Measurements from ENCODE around the gene EXOC4.

The EXOC4 gene

DNA sequence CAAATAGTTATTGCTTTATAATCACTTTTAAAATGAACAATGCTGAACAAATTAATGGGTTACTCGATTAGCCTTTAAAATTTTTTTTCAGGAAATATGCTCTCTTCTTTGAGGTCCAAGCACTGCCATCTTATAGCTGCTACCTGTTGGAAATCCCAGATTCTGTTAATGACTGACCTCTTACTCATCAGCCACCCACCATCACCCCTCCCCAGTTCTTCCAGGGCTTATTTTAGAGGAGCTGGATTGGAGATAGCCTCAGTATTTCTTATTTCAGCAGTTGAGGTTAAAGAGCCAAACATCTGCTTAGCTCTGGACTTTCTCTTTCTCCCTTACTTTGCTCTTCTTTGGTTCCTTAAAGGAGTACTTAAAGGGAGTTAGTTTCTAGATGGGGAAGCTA, 420.0 kb downstream of the EXOC4 start:
- no peak for DNase-seq (ENCODE audit: low read depth in 2 of 2)

DNA sequence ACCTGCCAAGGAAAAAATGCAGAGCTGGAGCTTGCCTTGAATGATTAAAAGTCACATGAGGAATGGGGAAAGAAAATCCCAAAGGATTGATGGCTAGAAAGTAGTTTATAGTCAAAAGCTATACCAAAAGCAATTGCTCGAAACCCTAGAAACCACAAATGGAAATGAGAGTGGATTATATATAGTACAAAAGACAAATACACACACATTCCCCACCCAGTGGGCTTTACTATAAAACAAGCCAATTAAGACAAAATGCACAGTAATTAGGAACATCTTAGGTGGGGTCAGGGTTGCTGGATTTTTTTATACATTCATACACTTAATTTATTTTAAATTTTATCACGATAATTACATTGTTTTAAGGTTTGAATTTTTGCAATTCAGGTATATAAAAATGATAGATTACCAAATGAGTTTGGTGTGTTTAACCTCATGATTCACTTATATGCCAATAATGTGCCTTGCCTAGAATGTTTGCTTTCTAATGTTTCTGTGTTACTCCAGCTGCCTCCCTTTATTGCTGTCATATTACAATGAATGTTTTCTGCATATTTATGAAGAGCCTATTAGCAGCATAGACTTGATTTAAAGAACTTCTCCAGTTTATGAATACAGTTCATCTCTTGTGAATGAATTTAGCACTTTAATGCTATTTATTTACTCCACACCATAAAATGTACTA, 421.3 kb downstream of the EXOC4 start:
- no peak for DNase-seq (ENCODE audit: low read depth in 2 of 2)

DNA sequence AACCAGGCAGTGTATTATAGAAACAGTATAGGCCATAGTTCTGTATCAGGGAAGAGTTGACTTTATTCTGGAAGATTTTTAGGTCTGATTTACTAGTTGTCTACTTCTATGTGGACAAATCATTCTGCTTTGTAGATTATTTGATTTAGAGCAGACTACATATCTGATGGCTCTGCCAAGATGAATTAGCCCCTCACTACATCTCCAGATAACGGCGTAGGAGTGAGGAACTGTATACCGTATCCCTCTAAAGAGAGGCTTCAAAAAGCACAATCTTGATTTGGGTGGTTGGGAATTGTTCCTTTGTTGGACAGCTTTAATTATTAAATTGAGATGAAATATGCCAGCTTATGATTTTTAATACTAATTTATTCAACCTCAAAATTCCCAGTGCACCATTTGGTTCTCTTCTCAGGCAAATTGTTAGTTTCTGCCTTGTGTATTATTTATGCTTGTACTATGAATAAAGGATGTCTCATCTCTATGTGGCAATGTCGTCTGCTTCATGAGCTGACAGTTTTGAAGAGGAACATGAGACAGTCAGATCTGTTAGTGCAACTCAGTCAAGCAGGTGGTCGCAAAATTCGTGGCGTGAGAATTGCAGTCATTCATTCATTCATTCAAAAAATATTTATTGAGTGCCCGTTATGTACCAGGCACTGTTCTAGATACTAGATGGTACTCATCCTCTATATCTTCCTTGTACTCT, 422.8 kb downstream of the EXOC4 start:
- no peak for DNase-seq (ENCODE audit: low read depth in 2 of 2)

DNA sequence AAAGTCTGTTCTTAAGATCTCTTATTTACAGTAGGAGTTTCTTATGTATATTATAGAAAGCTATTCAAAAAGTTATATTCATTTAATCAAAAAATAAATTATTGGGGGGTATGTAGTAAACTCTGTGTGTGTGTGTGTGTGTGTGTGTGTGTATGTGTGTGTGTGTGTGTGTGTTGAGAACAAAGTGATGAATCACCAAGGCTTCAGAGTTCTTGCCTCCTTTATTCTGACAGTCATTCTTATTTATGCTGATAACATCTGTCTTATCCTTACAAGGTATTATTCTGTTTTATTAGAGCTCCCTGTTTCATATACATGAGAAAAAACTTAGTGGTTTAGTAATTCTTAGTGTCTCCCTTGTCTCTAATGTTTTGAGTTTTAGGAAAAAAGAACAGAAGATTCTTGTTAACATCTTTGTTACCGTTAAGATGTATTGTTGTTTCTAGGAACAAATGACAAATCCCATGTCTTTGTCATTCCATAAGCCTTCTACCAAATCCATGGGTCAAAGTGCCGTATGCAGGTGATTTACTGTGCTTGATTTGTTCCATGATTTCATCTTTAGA, 424.0 kb downstream of the EXOC4 start:
- DNase-seq (ENCODE audit: low read depth in 2 of 2): no peak

DNA sequence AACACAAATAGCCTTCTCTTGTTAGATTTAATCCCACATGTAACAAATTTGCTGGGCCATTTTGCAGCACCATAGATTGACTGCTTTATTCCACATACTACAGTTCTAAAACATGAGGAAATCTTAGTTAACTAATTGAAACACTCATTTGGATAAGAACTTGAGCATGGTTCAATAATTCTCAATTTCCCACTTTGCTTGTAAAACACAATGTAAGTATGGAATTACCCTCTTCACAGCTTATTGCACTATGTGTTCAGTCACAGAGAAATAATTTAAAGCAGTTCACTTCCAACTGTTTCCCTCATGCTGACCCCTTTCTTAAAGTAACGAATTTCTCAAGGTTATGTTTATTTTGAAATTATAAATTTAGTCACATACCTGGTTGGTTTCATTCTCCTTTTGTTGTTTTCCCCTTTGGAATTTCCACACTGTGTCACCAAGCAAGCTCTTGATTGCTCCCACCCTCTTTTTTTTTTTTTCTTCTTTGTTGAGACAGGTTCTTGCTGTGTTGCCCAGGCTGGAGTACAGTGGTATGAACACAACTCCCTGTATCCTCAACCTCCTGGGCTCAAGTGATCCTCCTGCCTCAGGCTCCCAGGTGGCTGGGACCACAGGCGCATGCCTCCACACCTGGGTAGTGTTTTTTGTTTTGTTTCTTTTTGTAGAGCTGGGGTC, 425.4 kb downstream of the EXOC4 start:
- DNase-seq (ENCODE audit: low read depth in 2 of 2): no peak

GRCh38 chr7:133679977-133680376, 427.1 kb downstream of the EXOC4 start:
- no peak for DNase-seq (ENCODE audit: low read depth in 2 of 2)

DNA sequence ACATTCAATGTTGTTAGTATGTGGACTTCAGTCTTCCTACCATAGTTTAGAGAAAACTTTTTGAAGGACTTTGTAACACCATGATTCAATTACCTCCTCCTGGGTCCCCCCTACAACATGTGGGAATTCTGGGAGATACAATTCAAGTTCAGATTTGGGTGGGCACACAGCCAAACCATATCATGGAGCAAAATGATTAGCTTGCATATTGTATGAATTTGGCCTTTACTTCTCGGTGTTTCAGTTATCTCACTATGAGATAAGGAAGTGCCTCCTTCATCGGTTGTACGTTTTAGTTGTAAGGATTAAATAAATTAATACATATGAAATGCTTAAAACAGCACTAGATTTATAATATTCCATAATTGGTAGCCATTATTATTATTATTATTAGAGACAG, 428.7 kb downstream of the EXOC4 start:
- no peak for DNase-seq (ENCODE audit: low read depth in 2 of 2)

- DNase-seq (ENCODE audit: low read depth in 2 of 2): no peak
Measured at GRCh38 chr7:133682364-133683181, 429.7 kb downstream of the EXOC4 start.

DNA sequence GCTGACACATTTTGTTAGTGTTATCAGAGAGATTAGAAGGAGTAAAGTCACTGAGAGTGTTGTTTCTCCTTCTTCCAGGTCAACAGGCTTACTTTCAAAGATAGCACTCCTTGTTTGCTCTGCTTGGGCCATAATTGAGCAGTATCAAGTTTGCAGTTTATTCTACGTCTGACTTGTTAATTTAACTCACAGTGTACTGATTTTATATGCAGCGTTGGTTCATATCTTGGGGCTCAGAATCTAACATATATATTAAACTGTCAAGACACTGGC, 430.2 kb downstream of the EXOC4 start:
- no peak for DNase-seq (ENCODE audit: low read depth in 2 of 2)

- DNase-seq (ENCODE audit: low read depth in 2 of 2): no peak
Measured at GRCh38 chr7:133688483-133689239, 435.8 kb downstream of the EXOC4 start.

DNA sequence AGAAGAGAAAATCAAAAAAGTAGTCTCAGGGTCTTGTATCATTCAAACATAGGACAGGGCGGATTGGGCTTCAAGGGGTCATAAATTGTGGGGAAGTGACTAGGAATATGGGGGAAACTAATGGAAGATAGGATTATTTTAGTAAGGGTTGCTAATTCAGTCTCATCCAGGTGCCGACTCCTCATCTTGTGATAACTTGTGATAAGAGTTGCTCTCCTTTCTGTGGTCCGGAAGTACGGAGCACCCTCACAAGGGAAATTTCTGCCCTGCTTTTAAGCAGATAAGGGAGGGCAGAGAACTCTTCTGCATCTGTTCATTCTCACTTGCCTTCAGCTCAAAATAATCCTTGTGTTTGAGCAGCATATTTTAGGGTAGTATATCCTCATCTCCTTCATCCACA, 437.9 kb downstream of the EXOC4 start:
- DNase-seq (ENCODE audit: low read depth in 2 of 2): no peak

DNA sequence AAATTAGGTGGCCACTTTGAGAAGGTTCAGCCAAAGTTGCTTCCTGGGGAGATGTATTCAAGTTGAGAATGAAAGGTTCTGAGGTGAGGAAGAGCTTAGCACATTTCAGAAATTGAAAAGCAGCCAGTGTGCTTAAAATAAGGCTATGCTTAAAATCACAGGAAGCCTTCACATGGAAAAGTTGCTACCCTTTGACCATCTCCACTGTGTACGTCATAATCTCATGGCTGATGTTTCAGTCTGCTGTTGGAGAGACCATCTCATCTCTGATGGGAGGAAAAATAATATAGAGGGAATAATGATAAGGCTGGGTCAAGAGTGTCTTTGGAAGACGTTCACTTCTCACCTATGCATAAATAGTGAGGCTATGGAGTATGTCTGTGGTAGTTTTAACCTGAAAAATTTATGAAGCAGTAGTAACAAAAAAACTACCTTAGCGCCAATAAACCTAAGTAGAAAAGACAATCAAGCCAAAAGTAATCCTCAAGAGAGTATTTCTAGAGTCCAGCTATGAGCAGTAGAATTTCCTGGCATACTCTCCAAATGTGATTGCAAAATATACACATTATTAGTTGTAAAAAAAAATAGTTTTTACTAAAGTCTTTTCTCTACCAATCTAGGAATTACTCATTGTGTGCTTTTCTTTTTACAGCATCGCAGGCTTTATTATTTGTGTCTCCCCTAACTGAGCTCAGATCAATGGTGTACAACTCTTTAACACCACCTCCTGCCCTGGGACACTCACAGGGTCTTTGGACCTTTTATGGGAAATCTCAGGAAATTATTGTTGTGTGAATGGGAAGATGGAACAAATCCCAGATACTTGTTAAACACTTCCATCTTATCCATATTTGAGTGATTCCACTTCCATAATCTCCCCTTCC, 439.1 kb downstream of the EXOC4 start:
- no peak for DNase-seq (ENCODE audit: low read depth in 2 of 2)

DNA sequence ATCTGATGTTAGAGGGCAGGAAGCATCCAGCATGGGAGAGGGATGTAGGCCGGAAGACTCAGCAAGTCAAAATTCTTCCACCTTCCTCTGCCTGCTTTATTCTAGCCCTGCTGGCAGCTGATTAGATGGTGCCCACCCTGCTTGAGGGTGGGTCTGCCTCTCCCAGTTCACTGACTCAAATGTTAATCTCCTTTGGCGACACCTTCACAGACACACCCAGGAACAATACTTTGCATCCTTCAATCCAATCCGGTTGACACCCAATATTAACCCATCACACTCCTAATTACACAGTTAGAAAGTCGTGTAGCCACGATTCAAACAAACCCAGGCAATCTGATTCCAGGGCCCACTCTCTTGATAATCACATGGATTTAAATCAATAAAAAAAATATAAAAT, 440.4 kb downstream of the EXOC4 start:
- no peak for DNase-seq (ENCODE audit: low read depth in 2 of 2)

GRCh38 chr7:133696056-133696455, 443.2 kb downstream of the EXOC4 start:
- no peak for DNase-seq (ENCODE audit: low read depth in 2 of 2)

DNA sequence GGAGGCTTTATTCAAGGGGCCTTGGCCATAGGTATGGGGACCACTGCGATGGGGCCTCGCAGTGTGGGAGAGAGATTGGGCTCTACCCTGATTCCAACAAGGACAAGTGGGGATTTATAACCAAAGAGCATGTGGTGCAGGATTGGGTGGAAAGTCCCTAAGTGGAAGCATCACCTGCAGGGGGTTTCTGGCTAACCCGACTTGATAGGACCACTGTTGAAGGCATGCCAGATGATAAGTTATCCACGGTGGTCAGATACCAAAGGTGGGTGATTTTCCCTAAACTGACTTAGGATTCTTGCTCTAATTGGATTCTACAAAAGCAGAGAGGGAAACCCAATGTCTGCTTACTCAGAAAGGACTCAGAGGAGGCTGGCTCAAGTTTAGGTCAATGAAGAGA, 444.7 kb downstream of the EXOC4 start:
- no peak for DNase-seq (ENCODE audit: low read depth in 2 of 2)

- no peak for DNase-seq (ENCODE audit: low read depth in 2 of 2)
Measured at GRCh38 chr7:133698127-133698526, 445.2 kb downstream of the EXOC4 start.

DNA sequence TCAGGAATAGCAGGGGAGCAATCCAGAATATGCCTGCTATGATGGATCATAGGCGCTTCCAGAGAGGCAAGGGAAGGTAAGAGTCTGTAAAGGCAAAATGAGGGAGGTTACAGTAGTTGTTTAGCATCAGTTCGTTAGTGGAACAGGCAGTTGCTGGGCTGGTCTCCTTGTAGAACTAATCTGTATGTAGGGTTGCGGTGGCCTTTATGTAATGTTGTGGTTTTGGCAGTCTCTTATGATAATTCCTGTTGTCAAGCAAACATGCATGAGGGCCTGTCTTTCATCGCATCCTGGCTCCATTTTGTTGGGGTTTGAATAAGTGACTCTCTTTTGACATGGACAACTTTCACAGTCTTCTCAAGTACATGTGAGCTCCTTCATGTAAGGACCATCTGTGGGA, 446.5 kb downstream of the EXOC4 start:
- no peak for DNase-seq (ENCODE audit: low read depth in 2 of 2)

DNA sequence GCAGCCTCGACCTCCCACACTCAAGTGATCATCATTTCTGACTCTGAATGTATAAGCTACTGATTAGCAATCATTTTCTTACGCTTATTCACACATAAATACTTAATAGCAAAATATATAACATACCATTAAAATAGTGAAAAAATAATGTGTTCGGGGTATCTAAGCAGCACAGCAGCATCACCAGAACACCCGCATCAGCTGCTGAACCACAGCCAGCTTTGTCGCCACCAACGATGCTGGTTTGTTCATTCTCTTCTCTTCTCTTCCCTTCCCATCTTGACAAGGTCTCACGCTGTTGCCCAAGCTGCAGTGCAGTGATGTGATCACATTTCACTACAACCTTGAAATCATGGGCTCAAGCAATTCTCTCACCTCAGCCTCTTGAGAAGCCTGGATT, 449.2 kb downstream of the EXOC4 start:
- DNase-seq (ENCODE audit: low read depth in 2 of 2): no peak

DNA sequence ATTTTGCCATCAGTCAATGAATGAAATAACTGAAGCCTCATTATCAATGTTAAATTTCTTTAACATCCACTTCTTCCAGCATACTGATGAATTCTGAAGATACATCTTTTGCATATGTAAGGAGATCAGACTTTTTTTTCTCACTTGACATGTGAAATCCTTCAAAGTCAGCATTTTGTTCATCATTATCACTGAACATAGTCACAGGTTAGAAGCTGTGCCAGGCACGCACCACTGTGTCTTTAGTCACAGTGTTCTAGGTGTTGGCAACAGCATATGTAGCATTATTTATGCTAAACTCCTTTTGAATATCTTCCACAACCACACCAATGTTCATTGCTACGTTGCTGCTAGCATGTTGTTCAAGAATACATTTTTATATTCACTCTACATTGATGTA, 450.1 kb downstream of the EXOC4 start:
- DNase-seq (ENCODE audit: low read depth in 2 of 2): no peak

GRCh38 chr7:133703547-133703946, 450.7 kb downstream of the EXOC4 start:
- no peak for DNase-seq (ENCODE audit: low read depth in 2 of 2)
